ENCODE measurements around the gene AEBP1. TPM values are rescaled to one million over a fixed set of nuclear protein-coding genes. Genes with fewer than 3 reads are reported as not detected.

AEBP1 gene
- 3.3 and 11.5 TPM in 2 replicates for total RNA-seq

GRCh38 chr7:44103923-44104859 lies at the start of gene AEBP1:
Gene AEBP1 (plus strand): TSS chr7:44104345. CDS start chr7:44104666, 321 bp downstream.

GRCh38 chr7:44065431-44066110 lies 38.6 kb upstream of the AEBP1 start, which contains the start of gene PGAM2:
Gene PGAM2 (minus strand): TSS chr7:44065567. CDS start chr7:44065529, 38 bp downstream.

GRCh38 chr7:44123190-44124003 lies 19.3 kb downstream of the AEBP1 start, which contains the start of gene POLD2:
Gene POLD2 (minus strand): TSS chr7:44123548. CDS start chr7:44122053, 1,495 bp downstream.

GRCh38 chr7:44141221-44141850 lies 37.2 kb downstream of the AEBP1 start, which contains the start of gene MYL7:
Gene MYL7 (minus strand): TSS chr7:44141332. CDS start chr7:44141305, 27 bp downstream.

Other genes with a start within 250 kb of the AEBP1 start
- 54.9 and 62.5 TPM in 2 replicates for gene MRPS24, start 234.8 kb upstream of the AEBP1 start, total RNA-seq
- 18.2 and 27.3 TPM in 2 replicates for gene URGCP, start 197.7 kb upstream of the AEBP1 start, total RNA-seq
- gene UBE2D4, start 177.9 kb upstream of the AEBP1 start, total RNA-seq, result 6.2 and 8.1 TPM in 2 replicates
- not detected in 2 replicates for gene SPDYE1, start 106.4 kb upstream of the AEBP1 start, total RNA-seq
- gene DBNL, start 59.6 kb upstream of the AEBP1 start, total RNA-seq, result 138 and 162 TPM in 2 replicates
- gene PGAM2, start 38.8 kb upstream of the AEBP1 start, total RNA-seq, result not detected in 2 replicates
- gene POLM, start 21.8 kb upstream of the AEBP1 start, total RNA-seq, result 6.3 and 7.9 TPM in 2 replicates
- gene POLD2, start 19.2 kb downstream of the AEBP1 start, total RNA-seq, result 75.4 and 78.0 TPM in 2 replicates
- gene MYL7, start 37.0 kb downstream of the AEBP1 start, total RNA-seq, result not detected in 2 replicates
- gene GCK, start 85.1 kb downstream of the AEBP1 start, total RNA-seq, result 0.19 and 0.27 TPM in 2 replicates
- 84.2 and 105 TPM in 2 replicates for gene YKT6, start 96.6 kb downstream of the AEBP1 start, total RNA-seq
- gene CAMK2B, start 221.2 kb downstream of the AEBP1 start, total RNA-seq, result 0.28 and 3.1 TPM in 2 replicates